Body of pancreas (tissue), 4 donors: ENCODE data around the gene ACOT9.

Source experiments
- POLR2A ChIP-seq, 3 donors: fragments of 450-650 bp; IDR thresholded peaks; one replicate each; pipeline ENCODE4 v1.6.1; 2016; ENCODE audit warnings: antibody characterized with exemption in 3 of 3, mild to moderate bottlenecking in 2 of 3
- TF ChIP-seq, protein P1 (sequence below), 7 experiments: fragments of 450-650 bp in 4 of 7; fragments of 200-600 bp in 3 of 7; sonication (generic) in 3 of 7; IDR thresholded peaks; one replicate each; pipeline ENCODE4 v1.5.1; 2016 to 2019; ENCODE audit warnings: antibody characterized with exemption in 7 of 7

DNA sequence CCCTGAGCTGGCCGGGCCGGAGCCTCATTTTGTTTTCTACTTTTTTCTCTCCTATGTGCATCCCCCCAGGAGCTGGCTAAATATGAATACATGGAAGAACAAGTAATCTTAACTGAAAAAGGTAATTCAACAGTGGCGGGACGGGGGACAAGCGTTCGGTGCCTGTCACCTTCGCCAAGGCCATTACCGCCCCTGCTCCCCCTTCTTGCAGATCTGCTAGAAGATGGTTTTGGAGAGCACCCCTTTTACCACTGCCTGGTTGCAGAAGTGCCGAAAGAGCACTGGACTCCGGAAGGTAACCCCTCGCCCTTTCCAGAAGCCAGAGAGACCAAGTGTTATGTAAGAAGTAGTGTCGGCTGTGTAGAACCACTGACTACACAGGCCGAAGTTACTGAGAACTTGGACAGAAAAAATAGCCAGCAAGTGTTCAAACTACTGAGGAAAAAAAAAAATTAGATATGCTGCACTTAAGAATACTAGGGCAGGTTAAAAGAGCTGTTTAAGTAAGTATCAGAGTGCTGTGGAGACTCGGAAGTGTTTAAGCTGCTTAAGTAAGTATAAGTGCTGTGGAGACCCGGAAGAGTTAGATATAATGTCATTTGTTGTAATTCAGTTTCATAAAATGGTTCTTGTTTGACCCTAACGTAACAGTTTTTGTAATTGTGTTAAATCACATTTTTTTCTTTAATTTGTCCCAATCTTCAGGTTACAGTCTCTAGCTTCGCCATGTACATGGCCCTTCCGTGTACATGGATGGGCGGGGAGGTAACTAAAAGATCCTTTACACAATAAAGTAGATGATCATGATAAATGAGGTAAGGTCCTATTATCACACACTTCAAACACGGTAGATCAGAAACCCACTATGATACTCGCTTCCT is 40.8 kb upstream of the ACOT9 start:
- TF ChIP-seq, protein P1, sequence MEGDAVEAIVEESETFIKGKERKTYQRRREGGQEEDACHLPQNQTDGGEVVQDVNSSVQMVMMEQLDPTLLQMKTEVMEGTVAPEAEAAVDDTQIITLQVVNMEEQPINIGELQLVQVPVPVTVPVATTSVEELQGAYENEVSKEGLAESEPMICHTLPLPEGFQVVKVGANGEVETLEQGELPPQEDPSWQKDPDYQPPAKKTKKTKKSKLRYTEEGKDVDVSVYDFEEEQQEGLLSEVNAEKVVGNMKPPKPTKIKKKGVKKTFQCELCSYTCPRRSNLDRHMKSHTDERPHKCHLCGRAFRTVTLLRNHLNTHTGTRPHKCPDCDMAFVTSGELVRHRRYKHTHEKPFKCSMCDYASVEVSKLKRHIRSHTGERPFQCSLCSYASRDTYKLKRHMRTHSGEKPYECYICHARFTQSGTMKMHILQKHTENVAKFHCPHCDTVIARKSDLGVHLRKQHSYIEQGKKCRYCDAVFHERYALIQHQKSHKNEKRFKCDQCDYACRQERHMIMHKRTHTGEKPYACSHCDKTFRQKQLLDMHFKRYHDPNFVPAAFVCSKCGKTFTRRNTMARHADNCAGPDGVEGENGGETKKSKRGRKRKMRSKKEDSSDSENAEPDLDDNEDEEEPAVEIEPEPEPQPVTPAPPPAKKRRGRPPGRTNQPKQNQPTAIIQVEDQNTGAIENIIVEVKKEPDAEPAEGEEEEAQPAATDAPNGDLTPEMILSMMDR (IDR thresholded peaks at IDR 0.05): no peak
- TF ChIP-seq POLR2A (IDR thresholded peaks at IDR 0.05): no peak
